CD4-positive, alpha-beta T cell (primary cell): Measurements from ENCODE around the gene PTPRN2. TPM values are rescaled to one million over a fixed set of nuclear protein-coding genes. Genes with fewer than 3 reads are reported as not detected.

Source experiments
- ATAC-seq: fragments of 200-7000 bp; cut with Tn5 transposase; one replicate; pipeline ENCODE4 v1.10.0; 2022; ENCODE audit warnings: mild to moderate bottlenecking; ENCODE audit not compliant: poor library complexity
- CTCF ChIA-PET: fragments of 350-600 bp; sonication (Branson Sonifier 250); formaldehyde crosslinking; loops from one replicate; lab custom pipeline; 2021; ENCODE audit warnings: antibody characterized with exemption, inconsistent platforms; lab: Charles Lee
- POLR2A ChIA-PET: fragments of 350-600 bp; sonication (Branson Sonifier 250); formaldehyde crosslinking; loops from one replicate; lab custom pipeline; 2021; ENCODE audit warnings: antibody characterized with exemption, inconsistent platforms; lab: Charles Lee
- DNase-seq, 14 experiments: peaks; one replicate each; pipeline ENCODE4 v3.0.0-alpha.2; 2013 to 2020; ENCODE audit warnings: mixed read lengths in 2 of 14
- H3K27ac ChIP-seq, 2 donors: one replicate each; pipeline versions ENCODE4 v1.5.1 to v1.7.0; 2013; ENCODE audit warnings: low read length in 2 of 2, low read depth in 1 of 2, mild to moderate bottlenecking in 1 of 2
- H3K27me3 ChIP-seq, 2 experiments: 1 replicate in 1 of 2; 2 replicates in 1 of 2; pipeline versions ENCODE4 v1.6.1 to v1.7.0; 2013; ENCODE audit warnings: low read length in 2 of 2, control low read depth in 1 of 2, mild to moderate bottlenecking in 1 of 2, moderate library complexity in 1 of 2; ENCODE audit not compliant: insufficient read depth in 2 of 2, control insufficient read depth in 1 of 2
- H3K36me3 ChIP-seq: one replicate; pipeline ENCODE4 v1.6.1; 2013; ENCODE audit warnings: low read length, control low read depth; ENCODE audit not compliant: insufficient read depth
- H3K4me1 ChIP-seq: one replicate; pipeline ENCODE4 v1.6.1; 2013; ENCODE audit warnings: low read length, control low read depth; ENCODE audit not compliant: insufficient read depth
- H3K4me3 ChIP-seq: one replicate; pipeline ENCODE4 v1.5.1; 2013; ENCODE audit warnings: mild to moderate bottlenecking, low read length, moderate library complexity
- H3K9me3 ChIP-seq, 2 experiments: 1 replicate in 1 of 2; 2 replicates in 1 of 2; pipeline versions ENCODE4 v1.6.1 to v1.7.0; 2013; ENCODE audit warnings: low read length in 2 of 2, mild to moderate bottlenecking in 2 of 2, control low read depth in 1 of 2, moderate library complexity in 1 of 2; ENCODE audit not compliant: control insufficient read depth in 1 of 2, insufficient read depth in 1 of 2
- H3K27ac Mint-ChIP-seq: one replicate; pipeline ENCODE4 v1.8.0; 2020; ENCODE audit warnings: mixed read lengths
- H3K27me3 Mint-ChIP-seq: one replicate; pipeline ENCODE4 v1.8.0; 2021; ENCODE audit warnings: mixed read lengths
- H3K36me3 Mint-ChIP-seq: one replicate; pipeline ENCODE4 v1.8.0; 2021; ENCODE audit warnings: low read depth, mixed read lengths
- H3K4me1 Mint-ChIP-seq: one replicate; pipeline ENCODE4 v1.8.0; 2021; ENCODE audit warnings: low read depth, mixed read lengths
- H3K4me3 Mint-ChIP-seq: one replicate; pipeline ENCODE4 v1.8.0; 2020; ENCODE audit warnings: mild to moderate bottlenecking, mixed read lengths
- H3K9me3 Mint-ChIP-seq: one replicate; pipeline ENCODE4 v1.8.0; 2020; ENCODE audit warnings: mixed read lengths
- intact Hi-C, 2 experiments: fragments of 100-400 bp; cut with DNase I in 1 of 2; cut with micrococcal nuclease in 1 of 2; formaldehyde crosslinking; loops; one replicate each; pipeline versions ENCODE4 v1.15.1 to v1.9.0; 2023 to 2025; cut with DNase I, micrococcal nuclease
- total RNA-seq, 174 experiments: library from RNA in 2 of 174; stranded (reverse) in 2 of 174; gene quantifications; one replicate each; pipeline ENCODE4 v1.2.3 and lab custom pipeline; 2021 to 2026
- TF ChIP-seq, protein P1 (sequence below): fragments of 200-600 bp; IDR thresholded peaks from one replicate; pipeline ENCODE4 v1.8.0; 2022; ENCODE audit warnings: antibody characterized with exemption, mild to moderate bottlenecking

Gene PTPRN2
- total RNA-seq, 2 experiments from 2014 or later: 0.34 to 0.44 TPM

DNA sequence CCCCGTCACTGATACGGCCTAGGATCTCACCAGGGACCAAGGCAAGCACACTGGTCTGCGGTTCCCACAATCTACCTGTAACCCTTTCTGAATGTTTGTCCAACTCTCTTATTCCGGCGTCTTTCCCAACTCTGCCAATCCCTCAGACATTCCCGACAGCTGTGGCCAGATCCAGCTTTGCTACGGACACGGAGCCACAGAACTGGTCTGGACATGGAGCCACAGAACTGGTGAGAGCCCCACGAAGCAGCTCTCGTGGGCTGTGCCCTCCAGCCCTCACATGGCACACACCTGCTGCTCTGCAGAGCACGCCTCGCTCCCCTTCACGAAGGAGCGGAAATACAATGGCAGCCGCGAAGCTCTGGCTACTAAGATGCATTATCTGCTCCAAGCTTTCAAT is 874.0 kb downstream of the PTPRN2 start:
- H3K27me3 ChIP-seq: no peaks in the 10 kb centered on the region
- intact Hi-C loops: loop anchor here in 1 of 2 experiments (10.0 kb wide), 1 partner anchor 279 kb away; no protein-coding TSS in a partner anchor
- H3K4me3 Mint-ChIP-seq: no peak overlapping the region
- no peaks in the 10 kb centered on the region for H3K36me3 ChIP-seq
- peaks cover 0 to 18% of the 10 kb centered on the region in 2 experiments for H3K9me3 ChIP-seq
- no peak overlapping the region for H3K27ac ChIP-seq
- CTCF ChIA-PET: no interaction called here
- H3K36me3 Mint-ChIP-seq: no peaks in the 10 kb centered on the region
- DNase-seq (no peak), ATAC-seq (no peak)
- no peaks in the 10 kb centered on the region for H3K4me1 ChIP-seq
- POLR2A ChIA-PET: no interaction called here
- H3K4me1 Mint-ChIP-seq: no peaks in the 10 kb centered on the region
- H3K27ac Mint-ChIP-seq: no peak overlapping the region
- peaks cover 3% of the 10 kb centered on the region for H3K27me3 Mint-ChIP-seq
- no peak overlapping the region for H3K4me3 ChIP-seq
- TF ChIP-seq, protein P1, sequence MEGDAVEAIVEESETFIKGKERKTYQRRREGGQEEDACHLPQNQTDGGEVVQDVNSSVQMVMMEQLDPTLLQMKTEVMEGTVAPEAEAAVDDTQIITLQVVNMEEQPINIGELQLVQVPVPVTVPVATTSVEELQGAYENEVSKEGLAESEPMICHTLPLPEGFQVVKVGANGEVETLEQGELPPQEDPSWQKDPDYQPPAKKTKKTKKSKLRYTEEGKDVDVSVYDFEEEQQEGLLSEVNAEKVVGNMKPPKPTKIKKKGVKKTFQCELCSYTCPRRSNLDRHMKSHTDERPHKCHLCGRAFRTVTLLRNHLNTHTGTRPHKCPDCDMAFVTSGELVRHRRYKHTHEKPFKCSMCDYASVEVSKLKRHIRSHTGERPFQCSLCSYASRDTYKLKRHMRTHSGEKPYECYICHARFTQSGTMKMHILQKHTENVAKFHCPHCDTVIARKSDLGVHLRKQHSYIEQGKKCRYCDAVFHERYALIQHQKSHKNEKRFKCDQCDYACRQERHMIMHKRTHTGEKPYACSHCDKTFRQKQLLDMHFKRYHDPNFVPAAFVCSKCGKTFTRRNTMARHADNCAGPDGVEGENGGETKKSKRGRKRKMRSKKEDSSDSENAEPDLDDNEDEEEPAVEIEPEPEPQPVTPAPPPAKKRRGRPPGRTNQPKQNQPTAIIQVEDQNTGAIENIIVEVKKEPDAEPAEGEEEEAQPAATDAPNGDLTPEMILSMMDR: no peak
- no peaks in the 10 kb centered on the region for H3K9me3 Mint-ChIP-seq

DNA sequence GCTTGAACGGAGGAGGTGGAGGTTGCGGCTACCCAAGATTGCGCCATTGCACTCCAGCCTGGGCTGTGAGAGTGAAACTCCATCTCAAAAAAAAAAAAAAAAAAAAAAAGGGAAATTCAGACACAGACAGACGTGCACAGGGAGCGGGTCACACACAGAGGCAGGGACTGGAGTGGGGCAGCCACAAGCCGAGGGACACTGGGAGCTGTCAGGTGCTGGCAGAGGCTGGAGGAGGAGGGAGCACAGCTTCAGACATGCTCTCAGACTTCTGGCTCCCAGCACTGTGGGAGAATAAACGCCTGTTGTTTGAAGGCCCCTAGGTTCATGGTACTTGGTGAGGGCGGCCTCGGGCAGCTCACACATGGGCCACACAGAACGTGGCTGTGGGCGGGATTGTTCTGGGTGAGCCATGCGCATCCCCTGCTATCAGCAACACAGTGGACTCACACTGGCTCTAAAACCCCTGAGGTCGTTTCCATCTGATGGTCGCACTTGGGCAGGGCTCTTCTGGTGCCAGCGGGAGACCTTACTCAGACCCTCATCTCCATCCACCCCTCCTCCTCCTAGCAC is 874.9 kb downstream of the PTPRN2 start:
- H3K27ac Mint-ChIP-seq: no peak overlapping the region
- TF ChIP-seq, protein P1: no peak
- ChIA-PET POLR2A (no interaction called here), CTCF (no interaction called here)
- DNase-seq: no peak
- no peaks in the 10 kb centered on the region for H3K36me3 Mint-ChIP-seq
- no peak overlapping the region for H3K27ac ChIP-seq
- no peaks in the 10 kb centered on the region for H3K36me3 ChIP-seq
- H3K9me3 Mint-ChIP-seq: no peaks in the 10 kb centered on the region
- no peaks in the 10 kb centered on the region for H3K4me1 Mint-ChIP-seq
- no peak overlapping the region for H3K4me3 ChIP-seq
- H3K27me3 ChIP-seq: no peaks in the 10 kb centered on the region
- H3K27me3 Mint-ChIP-seq: peaks cover 10% of the 10 kb centered on the region
- no peaks in the 10 kb centered on the region for H3K4me1 ChIP-seq
- intact Hi-C loops: loop anchor here in 1 of 2 experiments (10.0 kb wide), 1 partner anchor 278 kb away; no protein-coding TSS in a partner anchor
- no peak overlapping the region for H3K4me3 Mint-ChIP-seq
- H3K9me3 ChIP-seq: peaks cover 0 to 18% of the 10 kb centered on the region in 2 experiments
- no peak for ATAC-seq

DNA sequence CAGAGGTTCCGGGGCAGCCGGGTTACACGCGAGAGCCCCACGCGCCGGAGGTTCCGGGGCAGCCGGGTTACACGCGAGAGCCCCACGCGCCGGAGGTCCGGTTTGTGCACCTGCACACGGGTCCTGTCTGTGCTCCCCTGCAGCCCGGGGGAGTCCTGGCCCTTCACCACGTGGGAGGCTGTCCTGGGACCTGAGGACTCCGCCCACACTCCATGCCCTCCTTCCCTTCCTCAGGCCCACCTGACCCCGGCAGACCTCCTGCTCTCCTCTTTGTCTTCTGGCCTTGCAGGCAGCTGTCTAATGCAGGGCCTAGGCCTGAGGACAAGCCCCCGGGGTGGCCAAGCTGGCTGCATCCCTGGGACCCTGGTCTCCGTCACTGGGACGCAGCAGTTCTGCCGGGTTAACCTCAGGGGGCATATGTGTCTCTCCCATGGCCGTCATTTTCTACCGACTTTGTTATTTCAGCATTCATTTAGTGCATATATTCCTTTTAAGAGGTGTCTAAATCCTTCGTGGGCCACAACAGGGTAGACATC is 876.2 kb downstream of the PTPRN2 start:
- Mint-ChIP-seq H3K9me3 (no peaks in the 10 kb centered on the region), H3K4me1 (no peaks in the 10 kb centered on the region), H3K4me3 (no peak overlapping the region), H3K36me3 (no peaks in the 10 kb centered on the region), H3K27me3 (peaks cover 17% of the 10 kb centered on the region), H3K27ac (no peak overlapping the region)
- DNase-seq: peak in 1 of 14 experiments; percentile 23
- ChIA-PET CTCF (no interaction called here), POLR2A (no interaction called here)
- H3K27me3 ChIP-seq: peaks cover 0 to 3% of the 10 kb centered on the region in 2 experiments
- no peak for ATAC-seq
- TF ChIP-seq, protein P1: no peak
- H3K9me3 ChIP-seq: peaks cover 0 to 11% of the 10 kb centered on the region in 2 experiments
- no peaks in the 10 kb centered on the region for H3K4me1 ChIP-seq
- no peak overlapping the region for H3K4me3 ChIP-seq
- intact Hi-C loops: loop anchor here in 1 of 2 experiments (10.0 kb wide), 1 partner anchor 277 kb away; no protein-coding TSS in a partner anchor
- no peak overlapping the region for H3K27ac ChIP-seq
- no peaks in the 10 kb centered on the region for H3K36me3 ChIP-seq
